ENCODE results near the gene ERCC6. TPM values are rescaled to one million over a fixed set of nuclear protein-coding genes. Genes with fewer than 3 reads are reported as not detected.

The ERCC6 gene
- total RNA-seq, 1 donor from 2014 or later, result 10.5 TPM

DNA sequence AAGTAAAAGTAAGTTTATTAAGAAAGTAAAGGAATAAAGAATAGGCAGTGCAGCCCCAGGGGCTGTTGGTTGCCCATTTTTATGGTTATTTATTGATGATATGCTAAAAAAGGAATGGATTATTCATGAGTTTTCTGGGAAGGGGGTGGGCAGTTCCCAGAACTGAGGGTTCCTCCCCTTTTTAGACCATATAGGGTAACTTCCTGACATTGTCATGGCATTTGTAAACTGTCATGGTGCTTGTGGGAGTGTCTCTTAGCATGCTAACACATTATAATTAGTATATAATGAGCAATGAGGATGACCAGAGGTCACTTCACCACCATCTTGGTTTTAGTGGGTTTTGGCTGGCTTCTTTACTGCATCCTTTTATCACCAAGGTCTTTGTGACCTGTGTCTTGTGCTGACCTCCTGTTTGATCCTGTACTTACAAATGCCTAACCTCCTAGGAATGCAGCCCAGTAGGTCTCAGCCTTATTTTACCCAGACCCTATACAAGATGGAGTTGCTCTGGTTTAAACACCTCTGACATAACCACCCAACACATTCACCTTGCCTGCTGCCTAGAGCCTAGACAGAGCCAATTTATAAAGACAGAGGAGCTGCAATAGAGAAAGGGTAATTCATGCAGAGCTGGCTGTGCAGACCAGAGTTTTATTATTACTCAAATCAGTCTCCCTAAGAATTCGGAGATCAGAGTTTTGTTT lies 10.9 kb upstream of the ERCC6 start:
- DNase-seq (ENCODE audit: low read depth in 2 of 2), result no peak

DNA sequence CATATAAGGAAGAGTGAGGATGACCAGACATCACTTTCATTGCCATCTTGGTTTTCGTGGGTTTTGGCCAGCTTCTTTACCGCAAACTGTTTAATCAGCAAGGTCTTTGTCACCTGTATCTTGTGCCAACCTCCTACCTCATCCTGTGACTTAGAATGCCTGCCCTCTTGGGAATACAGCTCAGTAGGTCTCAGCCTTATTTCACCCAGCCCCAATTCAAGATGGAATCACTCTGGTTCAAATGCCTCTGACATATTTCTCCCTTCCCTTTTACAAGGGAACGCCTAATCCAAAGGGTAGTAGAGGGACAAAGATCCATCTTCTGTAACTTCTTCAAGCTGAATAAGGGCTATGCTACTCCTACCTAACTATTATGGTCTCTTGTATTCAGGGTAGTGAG lies 4.7 kb upstream of the ERCC6 start:
- no peak for DNase-seq (ENCODE audit: low read depth in 2 of 2)

DNA sequence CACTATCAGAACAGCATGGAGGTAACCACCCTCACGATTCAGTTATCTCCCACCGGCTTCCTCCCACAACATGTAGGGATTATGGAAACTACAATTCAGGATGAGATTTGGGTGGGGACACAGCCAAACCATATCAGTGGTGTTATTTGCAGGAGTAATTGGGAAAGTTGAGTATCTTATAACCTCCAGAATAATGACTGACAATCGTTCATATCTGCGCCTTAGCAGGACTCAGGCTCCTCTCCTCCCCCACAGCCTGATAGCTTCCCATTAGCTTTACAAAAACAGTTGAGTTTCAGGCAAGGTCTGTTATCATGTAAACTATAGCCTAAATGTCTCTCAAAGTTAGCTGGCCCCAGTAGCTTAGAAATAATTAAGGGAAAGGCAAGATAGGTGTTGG lies 3.4 kb upstream of the ERCC6 start:
- no peak for DNase-seq (ENCODE audit: low read depth in 2 of 2)

DNA sequence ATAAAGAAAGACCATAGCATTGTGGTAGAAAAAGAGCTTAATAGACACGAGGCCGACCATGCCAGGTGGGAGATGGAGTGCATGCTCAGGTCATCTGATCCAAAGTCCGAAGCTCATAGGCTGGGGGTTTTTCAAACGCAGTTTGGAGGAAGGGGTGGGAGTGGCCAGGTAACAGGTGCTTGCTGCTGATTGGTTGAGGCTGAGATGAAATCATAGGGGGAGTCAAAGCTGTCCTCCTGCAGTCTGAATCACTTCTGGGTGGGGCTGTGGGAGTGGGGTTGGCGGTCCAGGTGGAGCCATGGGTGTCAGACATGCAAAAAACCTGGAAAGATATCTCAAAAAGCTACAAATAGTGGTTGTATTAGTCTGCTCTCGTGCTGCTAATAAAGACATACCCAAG lies 2.8 kb upstream of the ERCC6 start:
- DNase-seq (ENCODE audit: low read depth in 2 of 2), result no peak

DNA sequence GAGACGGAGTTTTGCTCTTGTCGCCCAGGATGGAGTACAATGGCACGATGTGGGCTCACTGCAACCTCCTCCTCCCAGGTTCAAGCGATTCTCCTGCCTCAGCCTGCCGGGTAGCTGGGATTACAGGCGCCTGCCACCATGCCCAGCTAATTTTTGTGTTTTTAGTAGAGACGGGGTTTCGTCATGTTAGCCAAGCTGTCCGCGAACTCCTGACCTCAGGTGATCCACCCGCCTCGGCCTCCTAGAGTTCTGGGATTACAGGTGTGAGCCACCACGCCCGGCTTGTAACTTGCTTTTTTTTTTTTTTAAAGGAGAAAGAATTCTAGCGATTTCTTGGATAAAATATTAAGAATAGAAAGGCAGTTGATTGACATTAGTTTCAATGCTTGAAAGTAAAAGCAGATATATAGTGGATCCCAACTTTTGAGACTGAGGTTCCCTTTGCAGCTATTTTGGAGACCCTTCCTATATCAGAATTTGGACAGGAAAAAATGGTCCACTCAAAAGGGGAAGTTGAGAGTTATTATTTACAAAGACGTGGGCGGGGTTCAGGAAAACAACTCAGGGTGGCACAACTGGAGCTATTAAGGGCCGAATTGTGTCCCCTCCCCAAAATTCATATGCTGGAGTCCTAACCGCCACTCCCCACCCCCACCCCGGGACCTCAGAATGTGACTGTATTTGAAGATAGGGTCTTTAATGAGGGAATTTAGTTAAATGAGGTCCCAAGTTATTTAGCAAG lies 1.3 kb upstream of the ERCC6 start:
- DNase-seq (ENCODE audit: low read depth in 2 of 2), result no peak

DNA sequence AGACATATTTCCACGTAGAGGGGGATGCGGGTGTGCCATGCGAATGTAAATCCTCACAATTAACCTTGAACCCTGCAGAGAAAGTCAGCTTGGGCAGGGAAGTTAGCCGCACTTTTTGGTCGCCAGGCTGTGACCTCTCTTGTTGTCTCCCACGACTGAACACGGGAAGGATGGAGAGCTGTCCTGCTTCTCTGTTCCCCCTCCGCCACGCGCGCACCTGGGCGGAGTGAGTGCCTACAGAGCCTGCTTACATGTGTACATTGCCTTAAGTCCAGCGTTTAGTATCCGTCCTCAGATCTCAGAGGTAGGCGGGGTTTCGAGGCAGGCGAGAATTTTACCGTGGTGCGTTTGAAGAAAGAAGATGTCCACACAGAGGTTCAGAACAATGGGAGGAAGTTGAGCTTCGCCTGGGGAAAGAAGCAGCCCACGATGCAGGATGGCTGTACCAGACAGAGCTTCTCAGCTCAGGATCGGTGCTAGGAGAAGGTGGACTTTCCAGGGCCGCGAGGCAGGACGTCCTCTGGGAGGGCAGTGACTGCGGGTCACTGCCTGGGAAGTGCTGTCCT lies 482 bp upstream of the ERCC6 start:
- DNase-seq (ENCODE audit: low read depth in 2 of 2), result peak in 1 of 2 donors; percentile 76

DNA sequence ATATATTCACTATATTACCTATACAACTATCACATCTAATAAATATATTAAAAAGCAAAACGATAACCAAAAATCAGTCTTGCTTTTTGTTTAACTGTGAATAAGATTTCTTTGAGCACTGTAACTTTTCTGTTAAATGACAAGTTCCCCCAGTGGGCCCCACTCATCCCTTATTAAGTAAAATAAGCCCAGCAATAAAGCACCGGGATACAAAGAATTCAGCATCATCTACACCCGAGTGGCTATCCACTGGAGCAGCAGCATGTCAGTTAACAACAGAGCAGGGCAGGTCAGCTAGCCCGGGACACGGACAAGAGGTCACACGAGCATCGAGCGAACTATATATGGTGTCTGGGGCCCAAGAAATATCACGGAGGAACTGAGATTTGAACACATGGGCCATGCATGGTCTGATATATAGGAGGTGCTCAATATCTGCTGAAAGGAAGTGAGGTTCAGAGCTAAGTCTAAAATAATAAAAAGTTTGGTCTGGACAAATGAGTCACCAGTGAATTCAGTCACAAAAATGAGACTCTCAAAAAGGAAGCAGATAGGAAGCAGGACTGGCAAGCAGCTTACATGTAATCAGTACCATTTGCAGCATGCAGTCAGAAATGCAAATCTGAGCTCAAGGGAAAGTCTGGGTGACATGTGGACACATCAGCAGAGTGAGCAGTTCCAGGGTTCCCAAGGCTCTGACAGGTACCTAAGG lies 4.1 kb downstream of the ERCC6 start:
- DNase-seq (ENCODE audit: low read depth in 2 of 2), result peak; percentile 35 to 84

DNA sequence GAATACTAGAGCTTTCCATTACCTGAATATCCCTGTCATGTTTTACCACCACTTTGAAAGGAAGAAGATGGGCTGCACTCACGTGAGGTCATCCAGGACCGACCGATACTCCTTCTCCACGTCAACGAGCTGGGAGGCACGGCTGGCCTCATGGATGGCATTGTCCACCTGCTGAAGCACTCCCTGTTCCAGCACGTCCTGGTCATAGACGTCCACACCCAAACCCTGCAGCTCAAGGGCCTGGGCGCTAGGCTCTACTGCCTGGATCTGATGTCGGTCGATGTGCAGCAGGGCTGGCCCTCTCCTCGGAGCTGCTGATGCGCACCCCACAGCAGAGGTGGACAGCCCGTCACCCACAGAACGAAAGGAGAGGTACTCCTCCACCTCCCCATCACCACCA lies 6.5 kb downstream of the ERCC6 start:
- DNase-seq (ENCODE audit: low read depth in 2 of 2), result no peak

DNA sequence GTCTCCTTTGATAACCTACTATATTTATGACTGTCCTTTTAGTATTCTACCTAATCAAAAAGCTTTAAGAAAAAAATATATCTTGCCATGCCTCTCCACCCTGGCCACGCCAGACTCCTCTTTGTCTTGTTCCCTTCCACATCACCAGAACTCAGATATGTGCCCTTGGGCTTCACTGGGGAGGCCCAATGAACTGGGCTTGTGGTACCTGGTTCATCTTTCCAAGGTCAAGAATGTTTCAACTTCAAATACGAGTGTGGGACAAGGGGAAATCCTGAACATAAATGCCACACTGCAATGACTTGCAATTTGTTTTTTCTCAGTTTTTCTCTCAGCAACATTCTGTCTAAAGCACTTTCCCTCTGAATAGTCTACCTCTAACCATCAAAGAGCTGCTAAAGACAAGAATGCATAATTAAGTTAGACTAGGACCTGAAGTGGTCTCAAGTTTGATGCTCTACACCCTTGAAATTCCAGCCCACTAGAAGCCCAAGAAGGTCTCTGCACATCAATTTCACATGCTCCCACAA lies 9.9 kb downstream of the ERCC6 start:
- DNase-seq (ENCODE audit: low read depth in 2 of 2), result no peak

DNA sequence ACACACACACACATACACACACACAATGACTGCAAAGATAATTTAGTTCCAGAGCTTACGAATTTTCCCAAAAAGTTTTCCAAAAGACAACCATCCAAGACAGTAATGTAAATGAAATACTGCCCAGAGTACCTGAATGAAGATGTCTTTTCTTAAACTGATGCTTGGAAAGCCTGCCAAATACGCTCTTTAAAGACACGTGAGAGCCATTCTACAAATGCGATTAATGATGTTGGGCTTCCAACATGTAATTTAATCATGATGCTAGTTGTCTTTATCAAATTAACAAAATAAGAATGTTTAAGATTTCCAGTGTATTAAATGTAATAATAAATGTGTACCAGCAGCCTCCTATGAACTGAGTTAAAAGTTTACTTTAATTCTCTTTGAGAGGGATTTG lies 11.1 kb downstream of the ERCC6 start:
- no peak for DNase-seq (ENCODE audit: low read depth in 2 of 2)

DNA sequence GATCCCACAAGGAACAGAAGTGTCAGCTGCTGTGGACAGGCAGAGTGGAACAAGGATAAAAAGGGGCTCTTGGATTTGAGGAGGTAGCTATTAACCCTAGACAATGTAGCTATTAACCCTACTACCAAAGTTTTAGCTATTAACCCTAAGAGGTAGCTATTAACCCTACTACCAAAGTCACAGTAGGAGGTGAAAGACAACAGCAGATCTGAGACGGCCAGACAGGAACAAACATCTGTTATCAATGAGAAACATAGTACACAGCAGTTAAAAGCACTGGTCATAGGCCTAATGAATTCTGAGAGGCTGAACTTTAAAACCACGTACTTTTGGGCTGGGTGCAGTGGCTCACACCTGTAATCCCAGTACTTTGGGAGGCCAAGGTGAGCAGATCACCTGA lies 11.9 kb downstream of the ERCC6 start:
- no peak for DNase-seq (ENCODE audit: low read depth in 2 of 2)

DNA sequence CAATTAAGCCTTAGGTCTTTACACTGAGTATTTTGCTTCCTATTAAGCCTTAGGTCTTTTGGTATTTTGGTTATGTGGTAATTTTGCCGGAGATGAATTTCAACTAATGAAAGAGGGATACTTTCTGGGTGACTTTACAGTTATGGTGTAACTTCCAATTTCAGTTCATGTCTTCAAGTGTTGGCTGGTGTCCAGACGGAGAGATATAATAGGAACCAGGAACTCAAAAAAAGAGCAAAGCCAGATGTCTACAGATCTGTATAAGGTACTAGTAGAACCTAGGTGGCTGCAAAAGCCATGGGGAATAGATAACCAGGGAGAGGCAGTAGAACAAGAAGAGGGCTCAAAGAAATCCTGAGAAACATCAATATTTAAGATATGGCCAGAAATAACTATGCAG lies 12.3 kb downstream of the ERCC6 start:
- DNase-seq (ENCODE audit: low read depth in 2 of 2), result no peak

DNA sequence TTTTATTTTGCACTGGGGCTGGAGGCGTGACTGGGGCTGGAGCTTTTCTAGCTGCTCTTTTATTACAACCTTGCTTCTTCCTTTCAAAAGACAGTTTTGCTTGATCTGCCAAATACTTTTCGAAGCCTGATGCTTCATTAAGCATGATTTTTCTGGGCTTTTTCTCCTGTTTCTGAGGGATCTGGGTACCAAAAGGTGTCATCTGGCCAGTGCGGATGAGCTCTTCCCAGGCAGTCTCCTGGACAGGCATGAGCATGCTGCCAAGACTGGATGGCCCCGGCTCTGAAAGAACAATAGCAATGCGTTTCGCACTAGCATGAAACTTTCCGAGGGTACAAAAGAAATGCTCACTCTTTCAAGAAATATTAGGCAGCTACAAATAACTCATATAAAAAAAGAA lies 14.4 kb downstream of the ERCC6 start:
- no peak for DNase-seq (ENCODE audit: low read depth in 2 of 2)

DNA sequence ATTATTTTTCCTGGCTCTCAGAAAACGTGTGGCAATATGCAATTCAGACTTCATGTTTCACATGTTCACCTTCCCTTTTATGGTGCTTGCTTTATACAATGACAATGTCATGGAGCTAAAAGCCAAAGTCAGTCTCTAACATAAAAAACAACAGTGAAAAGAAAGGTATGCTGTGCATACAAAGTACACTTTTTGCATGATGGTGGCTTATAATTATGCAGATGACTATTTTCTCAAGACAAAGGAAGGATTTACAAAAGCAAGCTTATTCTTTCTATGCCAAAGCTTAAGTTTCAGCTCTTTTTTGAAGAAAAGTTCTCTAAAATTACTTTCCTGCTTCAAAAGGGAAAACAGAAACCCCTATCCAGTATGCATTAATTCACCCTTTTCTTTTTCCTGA lies 15.6 kb downstream of the ERCC6 start:
- no peak for DNase-seq (ENCODE audit: low read depth in 2 of 2)

DNA sequence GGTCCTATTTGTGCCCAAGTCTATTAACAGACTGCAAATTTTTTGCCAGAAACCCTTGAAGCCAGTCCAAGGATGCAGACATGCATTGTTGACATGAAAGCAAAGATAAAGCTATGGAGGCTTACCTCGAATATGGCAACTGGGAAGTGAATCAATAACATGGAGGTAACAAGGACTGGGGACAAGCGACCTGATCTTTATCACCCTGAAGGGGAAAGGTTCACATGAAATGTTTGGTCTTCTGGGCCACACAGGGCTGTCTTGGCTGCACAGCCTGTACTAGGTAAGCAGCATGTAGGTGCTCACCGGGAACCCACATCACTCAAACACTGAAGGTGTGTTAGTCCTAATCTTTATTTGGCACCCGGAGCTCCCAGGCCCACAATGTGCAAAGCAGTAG lies 17.9 kb downstream of the ERCC6 start:
- DNase-seq (ENCODE audit: low read depth in 2 of 2), result no peak

DNA sequence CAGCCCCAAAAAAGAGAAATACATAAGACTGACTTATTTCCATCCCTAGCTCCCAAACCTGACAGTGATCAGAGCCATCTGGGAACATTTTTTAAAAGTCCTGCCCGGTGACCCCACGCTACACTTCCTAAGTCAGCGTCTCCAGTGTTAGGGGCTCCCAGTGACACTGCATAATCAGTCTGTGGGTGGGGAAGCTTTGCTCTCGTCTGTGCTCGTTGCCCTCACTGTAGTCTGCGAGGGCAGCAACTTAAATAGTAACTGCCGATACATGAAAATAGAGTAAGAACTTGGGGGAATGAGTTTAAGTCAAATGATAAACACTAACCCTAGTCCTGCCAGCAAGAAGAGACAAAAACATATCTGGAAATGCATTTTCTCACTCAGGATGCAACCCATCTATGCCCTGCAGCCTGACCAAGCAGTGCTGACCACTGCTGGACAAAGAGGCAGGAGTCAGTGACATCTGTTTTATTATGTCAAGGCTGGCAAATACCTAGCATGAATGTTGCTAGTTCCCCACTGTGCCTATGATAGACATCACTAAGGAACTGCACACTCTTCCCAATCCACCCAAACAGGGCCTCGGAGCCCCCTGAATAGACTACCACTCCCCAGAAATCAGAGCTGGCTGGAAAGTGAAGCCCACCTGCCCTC lies 18.7 kb downstream of the ERCC6 start:
- no peak for DNase-seq (ENCODE audit: low read depth in 2 of 2)

DNA sequence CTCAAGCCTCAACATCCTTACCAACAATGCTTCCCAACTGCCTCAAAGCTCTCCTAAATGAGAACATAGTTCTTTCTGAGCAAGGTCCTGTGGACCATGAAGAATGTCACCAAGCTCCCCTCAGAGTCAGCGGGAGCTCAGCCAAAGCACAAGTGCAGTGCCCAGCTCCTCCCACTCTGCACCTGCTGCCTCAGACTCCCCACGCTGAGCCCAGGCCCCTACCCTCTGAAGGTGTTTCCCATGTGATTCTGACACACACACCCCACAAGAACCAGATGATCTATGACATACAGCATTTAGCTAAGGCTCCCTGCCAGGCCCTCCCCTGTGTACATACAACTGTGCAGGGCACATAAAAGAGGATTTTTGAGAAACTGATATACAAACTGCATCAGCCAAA lies 19.2 kb downstream of the ERCC6 start:
- no peak for DNase-seq (ENCODE audit: low read depth in 2 of 2)

DNA sequence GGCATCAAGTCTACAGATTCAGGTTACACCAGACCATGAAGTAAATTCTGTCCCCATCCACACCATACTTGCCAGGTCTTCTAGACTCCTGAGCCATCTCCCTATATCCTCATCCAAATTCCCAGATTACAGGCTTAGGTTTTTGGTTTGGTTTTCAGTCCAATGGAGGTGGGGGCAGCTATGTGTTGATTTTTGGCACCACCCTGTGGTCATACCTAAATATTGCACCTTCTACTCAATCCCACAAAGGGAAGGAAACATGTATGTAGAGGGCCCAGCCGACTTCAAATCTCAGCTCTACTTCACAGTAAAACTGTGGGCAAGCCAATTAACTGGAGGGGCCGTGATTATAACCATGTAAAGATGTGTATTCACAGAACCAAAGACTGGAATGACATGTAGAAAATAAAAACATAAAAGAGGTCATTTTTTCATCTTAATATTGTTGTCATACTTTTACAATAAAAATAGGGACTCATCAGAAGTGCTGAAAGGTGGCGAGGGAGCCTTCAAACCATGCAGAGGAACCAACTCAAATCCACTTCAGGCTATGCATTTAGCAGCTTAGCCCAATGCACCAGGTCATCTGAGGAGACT lies 19.8 kb downstream of the ERCC6 start:
- peak; percentile 29 to 61 for DNase-seq (ENCODE audit: low read depth in 2 of 2)

DNA sequence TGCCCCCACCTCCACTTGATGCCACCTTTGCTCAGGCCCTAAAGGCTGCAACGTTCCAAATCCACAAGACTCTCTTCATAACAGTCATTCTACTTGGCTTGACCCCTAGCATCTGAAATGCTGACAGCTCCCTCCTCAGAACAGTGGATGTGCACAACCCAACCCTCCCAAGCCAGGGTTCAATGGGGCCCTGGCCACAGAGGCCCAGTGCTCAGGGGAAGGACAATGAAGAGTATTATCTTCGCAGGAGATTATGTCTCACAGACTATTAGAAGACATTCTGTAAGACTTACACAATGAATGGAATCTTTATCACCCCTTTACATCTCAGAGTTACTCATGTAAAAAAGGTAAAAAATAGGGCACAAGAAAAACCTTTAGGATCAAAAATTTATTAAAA lies 20.4 kb downstream of the ERCC6 start:
- no peak for DNase-seq (ENCODE audit: low read depth in 2 of 2)

DNA sequence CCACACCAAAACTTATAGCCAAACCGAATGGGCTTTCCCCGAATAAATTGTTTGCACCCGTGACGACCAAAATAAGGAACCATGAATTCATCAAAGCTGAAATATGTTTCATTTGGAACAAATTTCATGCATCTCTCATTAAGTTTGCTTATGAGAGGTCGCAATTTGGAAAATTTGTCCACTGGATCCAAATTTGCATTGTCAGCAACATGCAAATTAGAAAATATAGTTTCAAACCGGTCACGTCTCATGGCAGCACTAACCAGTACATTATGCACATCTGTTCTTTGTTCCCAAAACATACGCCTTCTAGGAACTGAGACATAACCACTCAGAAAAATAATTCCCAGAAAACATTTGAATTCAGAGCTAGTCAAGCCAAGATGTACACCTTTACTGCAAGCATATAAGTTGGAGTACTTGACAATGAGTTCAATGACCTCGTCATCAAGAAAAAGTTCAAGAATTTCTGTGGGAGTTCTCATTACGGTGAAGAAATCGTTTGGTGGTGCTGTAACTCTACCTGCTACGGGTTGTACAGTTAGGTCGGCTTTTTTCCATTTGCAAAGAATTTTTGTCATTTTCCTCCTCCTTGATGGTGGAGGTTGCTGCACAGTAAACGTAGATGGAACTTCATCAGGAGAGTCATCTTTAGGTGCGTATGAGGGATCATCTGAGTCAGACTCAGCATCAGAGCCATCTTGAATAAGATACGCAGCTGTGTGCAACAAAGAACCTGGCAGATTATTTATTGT lies 22.5 kb downstream of the ERCC6 start:
- no peak for DNase-seq (ENCODE audit: low read depth in 2 of 2)
